ENCODE data around the gene DNAJA1. TPM values are rescaled to one million over a fixed set of nuclear protein-coding genes. Genes with fewer than 3 reads are reported as not detected.

DNAJA1 gene
- total RNA-seq, 3 donors from 2014 or later: 76.6 to 122 (median 89.5) TPM

DNA sequence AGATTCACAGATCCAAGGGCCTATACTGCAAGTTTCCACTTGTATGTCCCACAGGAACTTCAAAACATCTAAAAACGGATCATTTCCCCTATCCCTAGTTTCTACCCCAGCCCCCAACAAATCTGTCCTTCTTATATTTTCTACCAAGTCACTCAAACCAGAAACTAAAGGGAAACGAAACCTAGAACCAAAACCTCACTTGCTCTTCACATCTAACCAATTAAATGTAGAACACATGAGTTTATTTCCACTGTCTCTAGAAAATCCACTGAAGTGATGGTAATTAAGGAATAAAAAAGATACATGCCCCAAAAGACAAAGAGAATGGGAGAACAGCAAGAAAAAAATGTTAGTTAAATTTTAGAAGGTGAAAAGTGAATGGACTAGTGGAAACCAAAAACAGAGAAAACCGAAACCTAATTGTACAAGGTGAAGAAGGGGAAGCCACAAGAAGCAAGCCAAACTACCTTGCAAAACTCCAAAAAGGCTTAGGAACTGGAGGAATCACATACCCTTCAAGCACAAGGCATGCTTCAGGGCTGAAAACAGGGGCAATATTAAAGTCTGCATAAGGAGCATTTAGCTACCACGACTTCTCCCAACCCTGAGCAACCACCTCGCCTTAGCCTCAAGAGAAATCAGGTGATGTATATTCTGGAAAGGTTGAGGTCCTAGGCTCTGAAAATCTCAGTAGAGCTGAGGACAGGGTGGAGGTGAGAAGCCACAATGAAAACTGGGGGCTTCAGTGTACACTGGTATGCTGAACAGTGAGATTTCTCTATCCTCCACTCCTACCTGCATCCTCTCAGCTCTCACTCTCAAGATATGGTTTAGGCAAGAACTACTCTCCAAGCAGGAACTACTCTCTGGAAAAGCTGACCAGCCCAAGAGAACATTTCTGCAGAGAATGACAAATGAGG, 40.3 kb downstream of the DNAJA1 start:
- intact Hi-C loops (cut with DNase I; ENCODE audit: low total_unique reads): no loop called here
- TF ChIP-seq POLR2AphosphoS5 (IDR thresholded peaks at IDR 0.05) (no peak), POLR2A (IDR thresholded peaks at IDR 0.05) (no peak)
- TF ChIP-seq, protein P1, sequence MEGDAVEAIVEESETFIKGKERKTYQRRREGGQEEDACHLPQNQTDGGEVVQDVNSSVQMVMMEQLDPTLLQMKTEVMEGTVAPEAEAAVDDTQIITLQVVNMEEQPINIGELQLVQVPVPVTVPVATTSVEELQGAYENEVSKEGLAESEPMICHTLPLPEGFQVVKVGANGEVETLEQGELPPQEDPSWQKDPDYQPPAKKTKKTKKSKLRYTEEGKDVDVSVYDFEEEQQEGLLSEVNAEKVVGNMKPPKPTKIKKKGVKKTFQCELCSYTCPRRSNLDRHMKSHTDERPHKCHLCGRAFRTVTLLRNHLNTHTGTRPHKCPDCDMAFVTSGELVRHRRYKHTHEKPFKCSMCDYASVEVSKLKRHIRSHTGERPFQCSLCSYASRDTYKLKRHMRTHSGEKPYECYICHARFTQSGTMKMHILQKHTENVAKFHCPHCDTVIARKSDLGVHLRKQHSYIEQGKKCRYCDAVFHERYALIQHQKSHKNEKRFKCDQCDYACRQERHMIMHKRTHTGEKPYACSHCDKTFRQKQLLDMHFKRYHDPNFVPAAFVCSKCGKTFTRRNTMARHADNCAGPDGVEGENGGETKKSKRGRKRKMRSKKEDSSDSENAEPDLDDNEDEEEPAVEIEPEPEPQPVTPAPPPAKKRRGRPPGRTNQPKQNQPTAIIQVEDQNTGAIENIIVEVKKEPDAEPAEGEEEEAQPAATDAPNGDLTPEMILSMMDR (IDR thresholded peaks at IDR 0.05): no peak
- Histone ChIP-seq H3K36me3 (peaks cover 4% of the 10 kb centered on the region), H3K27ac (no peak overlapping the region), H3K4me3 (no peak overlapping the region), H3K9me3 (no peaks in the 10 kb centered on the region), H3K4me1 (no peaks in the 10 kb centered on the region), H3K27me3 (no peaks in the 10 kb centered on the region)
- DNase-seq (ENCODE audit: low spot score in 2 of 2): no peak

DNA sequence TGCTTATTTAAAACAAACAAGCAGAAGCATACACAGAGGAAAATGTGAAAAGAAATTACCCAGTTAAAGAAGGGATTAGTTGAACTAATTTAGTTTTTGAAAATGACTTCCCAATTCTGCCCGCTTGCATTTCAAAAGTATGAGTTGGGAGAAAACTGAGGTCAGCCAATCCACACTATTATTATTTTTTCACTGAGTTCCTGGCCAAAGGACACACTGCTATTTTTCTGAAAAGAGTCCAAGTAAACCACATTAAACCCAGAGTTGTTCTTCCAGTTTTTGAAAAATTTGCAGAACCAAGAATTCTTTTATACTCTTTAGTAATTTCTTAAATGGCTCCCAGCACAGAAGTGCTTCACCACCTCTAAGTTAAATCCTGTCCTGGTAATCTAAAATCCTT, 43.9 kb downstream of the DNAJA1 start:
- peaks cover 4% of the 10 kb centered on the region for H3K36me3 ChIP-seq

DNA sequence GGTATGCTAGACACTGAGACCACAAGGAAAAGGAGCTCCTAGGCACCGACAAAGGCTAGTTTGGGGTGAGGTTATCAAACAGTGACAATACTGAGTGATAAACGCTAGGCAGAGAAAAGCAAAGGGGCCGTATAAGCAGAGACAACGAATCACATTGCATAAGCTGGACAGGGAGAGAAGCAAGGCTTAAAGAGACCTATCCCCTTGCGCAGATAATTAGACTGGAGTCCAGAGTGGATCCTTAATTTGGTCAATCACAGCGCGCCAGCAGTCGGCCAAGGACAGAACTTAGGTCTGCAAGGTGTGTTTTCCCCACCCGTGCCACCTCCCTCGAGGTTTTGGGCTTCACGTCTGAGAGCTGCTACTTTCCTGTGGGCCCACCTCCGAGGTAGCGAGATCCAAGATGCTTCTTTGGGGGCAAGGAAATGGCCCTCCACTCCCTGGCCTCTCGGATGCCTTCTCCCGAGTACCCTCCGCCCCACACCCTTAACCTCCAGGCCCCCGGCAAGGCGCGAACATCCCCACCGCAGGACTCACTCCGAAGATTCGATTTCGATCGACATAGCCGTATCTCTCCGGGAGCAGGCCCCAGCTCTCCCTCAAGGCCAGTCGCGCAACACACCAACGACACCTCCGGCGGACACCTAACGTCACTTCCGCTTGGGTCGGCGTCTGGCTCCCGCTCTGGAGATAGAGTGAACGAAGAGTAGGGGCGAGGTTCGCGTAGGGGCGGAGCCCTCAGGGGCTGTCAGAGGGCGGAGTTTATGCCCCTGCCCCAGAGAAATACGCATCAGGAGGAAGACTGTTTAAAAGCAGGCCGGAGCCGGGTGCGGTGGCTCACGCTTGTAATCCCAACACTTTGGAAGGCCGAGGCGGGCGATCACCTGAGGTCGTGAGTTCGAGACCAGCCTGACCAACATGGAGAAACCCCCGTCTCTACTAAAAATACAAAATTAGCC, 51.3 kb downstream of the DNAJA1 start, which contains the start of gene SMU1:
Gene SMU1, minus strand, starts transcription at position 629 of the 959 bp plus-strand sequence. Its CDS starts 66 bp downstream, at position 563.
- TF ChIP-seq POLR2AphosphoS5 (IDR thresholded peaks at IDR 0.05): peak; percentile 82 to 98 (median 92)
- TF ChIP-seq POLR2A (IDR thresholded peaks at IDR 0.05): peak; percentile 67
- TF ChIP-seq, protein P1 (IDR thresholded peaks at IDR 0.05): no peak
- intact Hi-C loops (cut with DNase I; ENCODE audit: low total_unique reads): no loop called here
- Histone ChIP-seq H3K27me3 (no peaks in the 10 kb centered on the region), H3K36me3 (no peaks in the 10 kb centered on the region), H3K4me3 (peak within 1 kb of the TSS; percentile 71 to 84 (median 83)), H3K27ac (peak within 1 kb of the TSS; percentile 96), H3K4me1 (no peaks in the 10 kb centered on the region), H3K9me3 (no peaks in the 10 kb centered on the region)
- peak; percentile 96 to 97 for DNase-seq (ENCODE audit: low spot score in 2 of 2)

More for the DNA sequence above, 43.9 kb downstream of the DNAJA1 start:
- TF ChIP-seq POLR2A (IDR thresholded peaks at IDR 0.05) (no peak), POLR2AphosphoS5 (IDR thresholded peaks at IDR 0.05) (no peak)
- TF ChIP-seq, protein P1 (IDR thresholded peaks at IDR 0.05): no peak
- H3K27ac ChIP-seq: peak overlapping the region in 1 of 2 donors; percentile 61
- DNase-seq (ENCODE audit: low spot score in 2 of 2): no peak
- no peaks in the 10 kb centered on the region for H3K27me3 ChIP-seq
- intact Hi-C loops (cut with DNase I; ENCODE audit: low total_unique reads): no loop called here
- H3K9me3 ChIP-seq: no peaks in the 10 kb centered on the region
- H3K4me3 ChIP-seq: no peak overlapping the region
- H3K4me1 ChIP-seq: no peaks in the 10 kb centered on the region

DNA sequence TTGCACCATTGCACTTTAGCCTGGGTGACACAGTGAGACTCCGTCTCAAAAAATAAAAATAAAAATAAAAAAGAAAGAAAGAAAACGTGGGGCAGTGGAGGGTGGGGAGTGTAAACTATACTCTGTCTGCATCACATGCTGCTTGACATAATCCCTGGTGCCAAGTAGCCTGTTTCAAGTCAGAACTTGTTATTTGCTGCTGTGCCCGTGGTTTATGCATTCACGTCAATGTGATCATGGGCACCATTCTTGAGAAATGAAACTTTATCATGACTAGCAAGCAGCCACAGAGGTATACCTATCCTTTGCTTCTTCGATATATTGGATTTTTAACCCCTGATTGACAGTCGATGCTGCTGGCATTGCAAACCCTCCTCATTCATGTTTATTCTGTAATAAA, 55.5 kb downstream of the DNAJA1 start:
- Histone ChIP-seq H3K27me3 (no peaks in the 10 kb centered on the region), H3K4me3 (no peak overlapping the region), H3K36me3 (no peaks in the 10 kb centered on the region), H3K27ac (peak overlapping the region; percentile 13 to 68), H3K4me1 (peaks cover 0 to 6% of the 10 kb centered on the region in 2 donors), H3K9me3 (no peaks in the 10 kb centered on the region)
- no peak for DNase-seq (ENCODE audit: low spot score in 2 of 2)
- intact Hi-C loops (cut with DNase I; ENCODE audit: low total_unique reads): loop anchor here (5.0 kb wide), 1 partner anchor 87 kb away; the partner anchor contains the start of gene B4GALT1
- TF ChIP-seq POLR2A (IDR thresholded peaks at IDR 0.05) (no peak), POLR2AphosphoS5 (IDR thresholded peaks at IDR 0.05) (no peak)
- TF ChIP-seq, protein P1 (IDR thresholded peaks at IDR 0.05): no peak
